HG03469 (cell line): ENCODE results near the gene MTURN.

Experiments
- ATAC-seq: cut with Tn5 transposase; IDR thresholded peaks from one replicate; pipeline ENCODE4 v1.9.1; 2021; ENCODE audit warnings: mild to moderate bottlenecking, moderate library complexity, moderate number of reproducible peaks; ENCODE audit not compliant: unreplicated experiment

Gene MTURN

DNA sequence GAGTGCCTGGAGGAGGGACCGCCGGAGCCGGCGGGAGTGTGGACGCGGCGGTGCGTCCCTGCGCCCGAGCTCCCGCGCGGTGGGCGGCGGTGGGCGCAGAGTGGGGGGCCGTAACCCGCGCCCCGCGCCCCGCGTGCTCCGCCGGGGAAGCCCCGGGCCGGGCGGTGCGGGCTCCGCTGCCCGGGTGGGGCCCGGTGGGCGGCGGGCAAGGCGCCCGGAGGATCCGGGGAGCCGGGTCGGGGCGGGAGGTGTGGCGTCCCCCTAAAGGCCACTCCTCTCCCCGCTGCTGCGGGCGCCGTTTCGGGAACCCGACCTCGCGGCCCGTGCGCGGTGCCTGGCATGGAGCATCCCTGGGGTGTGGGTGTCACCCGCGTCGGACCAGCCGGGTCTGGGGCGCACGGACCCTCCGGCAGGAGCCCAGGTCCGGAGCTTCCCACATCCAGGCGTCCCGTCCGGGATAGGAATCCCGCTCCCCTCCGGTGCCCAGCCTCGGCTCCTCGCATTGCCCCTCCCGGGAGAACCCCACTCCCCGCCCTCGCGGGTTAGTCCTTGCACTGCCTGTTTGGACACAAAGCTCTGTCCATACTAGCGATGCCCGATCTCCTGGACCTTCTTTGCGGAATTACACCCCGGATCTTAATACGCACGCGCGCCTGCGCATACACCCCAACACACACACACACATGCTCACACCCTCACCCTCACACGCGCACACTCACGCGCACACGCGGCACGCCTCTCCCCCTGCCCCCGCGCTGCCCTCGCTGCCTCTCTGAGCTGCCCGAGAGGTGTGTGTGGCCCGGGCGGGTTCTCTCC, 723 bp downstream of the MTURN start:
- ATAC-seq, result no peak

- ATAC-seq, result no peak
Measured at GRCh38 chr7:30136117-30136731, 1.4 kb downstream of the MTURN start.

DNA sequence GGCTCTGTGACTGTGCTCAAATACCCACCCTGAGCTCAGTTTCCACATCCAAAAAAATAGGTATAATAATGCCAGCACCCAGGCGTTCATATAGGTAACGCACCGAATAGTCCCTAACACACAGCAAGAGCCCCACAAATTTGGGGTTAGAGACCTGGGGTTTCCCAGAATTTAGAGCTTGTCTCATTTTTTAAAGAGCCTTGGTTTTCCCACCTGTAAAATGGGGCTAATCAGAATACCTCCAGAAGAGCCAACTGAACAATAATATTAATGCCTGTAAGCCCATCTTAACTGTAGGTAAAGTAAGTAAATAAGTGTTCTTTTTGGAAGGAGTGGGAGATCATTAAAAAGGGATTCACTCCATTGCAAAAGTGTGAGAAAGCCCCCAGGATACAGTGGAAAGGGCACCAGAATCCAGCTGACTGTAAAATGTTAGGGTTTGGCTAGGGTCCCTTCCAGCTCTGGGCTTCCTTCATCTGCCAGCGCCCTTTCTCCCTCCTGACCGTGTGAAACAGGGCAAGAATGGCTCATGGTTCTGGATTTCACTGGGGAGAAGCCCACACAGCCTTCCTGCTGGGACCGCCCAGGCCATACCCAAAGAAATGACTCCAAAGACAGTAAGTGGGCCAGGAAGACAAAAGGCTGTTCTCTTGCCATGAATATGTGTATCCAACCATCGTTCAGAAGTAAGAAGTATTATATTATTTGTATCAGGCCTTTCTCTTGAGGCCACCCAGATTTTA, 2.1 kb downstream of the MTURN start:
- ATAC-seq, result no peak

- ATAC-seq, result no peak
Measured at GRCh38 chr7:30139836-30140384, 5.1 kb downstream of the MTURN start.

DNA sequence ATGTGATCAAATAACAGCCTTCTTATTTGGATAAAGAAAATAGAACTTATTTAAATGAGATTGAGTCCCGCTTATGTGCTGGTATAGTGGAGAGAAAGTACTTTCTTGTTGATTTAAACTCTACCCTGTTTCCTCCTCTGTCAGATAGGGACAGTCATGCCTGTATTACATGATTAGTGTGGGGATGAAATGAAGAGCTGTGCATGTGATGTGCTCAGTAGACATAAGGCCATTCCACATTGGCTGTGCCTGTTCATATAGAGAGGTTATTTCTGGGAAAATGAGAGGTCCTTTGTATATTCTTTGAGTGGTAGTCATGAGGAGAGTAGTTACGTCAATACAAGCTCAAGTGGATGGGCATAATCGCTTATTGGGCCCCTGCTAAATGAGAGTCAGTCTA, 5.7 kb downstream of the MTURN start:
- no peak for ATAC-seq

GRCh38 chr7:30142710-30143109, 7.9 kb downstream of the MTURN start:
- no peak for ATAC-seq

DNA sequence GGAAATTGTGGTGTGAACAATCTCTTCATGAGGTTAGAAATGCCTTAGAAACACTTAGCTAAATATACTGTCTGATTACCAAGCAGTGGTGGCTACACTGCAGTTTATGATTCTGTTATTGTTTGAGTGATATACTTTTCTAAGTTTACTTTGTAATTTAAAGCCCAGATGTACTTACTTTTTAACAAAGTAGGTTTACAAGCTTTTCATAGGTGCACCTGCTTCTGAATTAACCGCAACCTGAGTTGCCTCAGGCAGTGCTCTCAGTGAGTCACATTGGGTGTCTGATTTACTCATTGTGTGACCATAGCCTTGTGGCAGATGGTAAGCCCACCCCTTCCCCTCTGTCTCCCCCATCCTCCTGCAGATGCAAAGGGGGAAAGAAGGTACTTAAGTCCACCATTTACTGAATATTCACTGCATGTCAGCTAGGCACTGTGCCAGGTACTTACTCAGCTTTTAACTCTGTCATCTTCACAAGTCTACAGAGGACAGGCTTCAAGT, 9.0 kb downstream of the MTURN start:
- no peak for ATAC-seq

DNA sequence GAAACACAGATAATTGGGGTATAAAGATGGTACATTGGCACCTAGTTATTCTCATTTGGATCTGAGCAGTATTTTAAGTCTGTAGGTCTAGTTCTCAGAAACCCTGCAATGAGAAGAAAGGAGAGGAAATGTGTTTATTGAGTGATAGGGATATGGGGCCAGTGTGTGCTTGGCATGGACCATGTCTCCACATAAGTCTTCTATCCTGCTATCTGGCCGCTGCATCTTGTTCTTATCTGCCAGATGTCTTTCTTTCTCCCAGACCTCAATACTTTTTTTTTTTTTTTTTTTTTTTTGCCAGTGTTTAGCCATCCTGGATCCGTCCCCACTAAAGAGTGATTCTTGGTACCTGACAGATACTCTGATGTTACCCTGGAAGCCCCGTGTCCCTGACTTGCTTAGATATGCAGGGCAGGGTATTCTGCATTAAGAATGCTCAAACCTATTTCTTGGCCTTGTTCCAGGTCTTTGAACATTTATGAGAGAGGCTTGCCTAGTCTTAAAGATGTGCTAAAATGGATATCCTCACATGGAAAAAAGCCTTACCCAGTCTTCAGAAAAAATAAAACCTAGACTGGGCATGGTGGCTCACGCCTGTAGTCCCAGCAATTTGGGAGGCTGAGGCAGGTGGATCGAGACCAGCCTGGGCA, 10.0 kb downstream of the MTURN start:
- ATAC-seq, result no peak

DNA sequence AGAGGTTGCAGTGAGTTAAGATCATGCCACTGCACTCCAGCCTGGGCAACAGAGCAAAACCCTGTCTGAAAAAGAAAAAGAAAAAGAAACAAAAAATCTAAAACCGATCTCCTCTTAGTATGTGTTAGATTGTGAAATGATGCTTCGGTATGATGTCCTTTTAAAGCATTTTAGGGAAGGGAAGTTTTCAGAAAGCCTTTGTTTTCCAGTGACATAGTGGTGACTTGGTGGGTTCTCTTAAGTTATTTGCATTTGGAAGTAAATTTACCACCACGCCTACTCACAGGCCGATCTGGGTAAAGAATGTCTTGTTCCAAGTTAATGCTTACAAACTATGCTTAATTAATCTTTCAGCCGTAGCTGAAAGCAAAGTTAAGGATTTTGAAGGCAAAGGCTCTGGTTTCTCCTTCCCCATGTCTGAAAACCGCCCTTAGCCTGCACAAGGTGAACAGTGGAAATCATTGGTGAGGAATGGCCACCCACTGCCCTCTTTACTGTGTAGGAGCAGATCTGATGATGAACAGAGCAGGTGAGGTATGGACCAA, 10.7 kb downstream of the MTURN start:
- ATAC-seq, result no peak

DNA sequence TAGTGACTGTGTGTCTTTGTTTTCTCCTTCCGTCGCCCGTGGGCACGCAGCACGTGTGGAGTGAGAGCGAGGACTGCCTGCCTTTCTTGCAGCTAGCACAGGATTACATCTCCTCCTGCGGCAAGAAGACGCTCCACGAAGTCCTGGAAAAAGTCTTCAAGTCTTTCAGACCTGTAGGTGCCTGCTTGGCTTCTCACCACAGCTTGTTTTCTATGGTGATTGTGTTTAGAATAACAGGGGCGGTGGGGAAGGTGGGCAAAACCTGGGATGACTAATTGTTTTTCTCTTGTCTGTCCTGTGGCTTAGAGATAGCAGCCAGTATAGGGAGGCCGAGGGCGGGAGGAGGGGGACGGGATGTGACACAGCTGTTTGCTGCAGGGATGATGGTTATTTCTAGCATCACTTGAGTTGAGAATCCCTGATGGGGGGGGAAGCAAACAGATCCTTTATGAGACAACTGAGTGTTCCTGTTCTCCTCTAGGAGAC, 11.4 kb downstream of the MTURN start:
- no peak for ATAC-seq

- ATAC-seq, result no peak
Measured at GRCh38 chr7:30147223-30147622, 12.4 kb downstream of the MTURN start.

- no peak for ATAC-seq
Measured at GRCh38 chr7:30147785-30148184, 13.0 kb downstream of the MTURN start.

DNA sequence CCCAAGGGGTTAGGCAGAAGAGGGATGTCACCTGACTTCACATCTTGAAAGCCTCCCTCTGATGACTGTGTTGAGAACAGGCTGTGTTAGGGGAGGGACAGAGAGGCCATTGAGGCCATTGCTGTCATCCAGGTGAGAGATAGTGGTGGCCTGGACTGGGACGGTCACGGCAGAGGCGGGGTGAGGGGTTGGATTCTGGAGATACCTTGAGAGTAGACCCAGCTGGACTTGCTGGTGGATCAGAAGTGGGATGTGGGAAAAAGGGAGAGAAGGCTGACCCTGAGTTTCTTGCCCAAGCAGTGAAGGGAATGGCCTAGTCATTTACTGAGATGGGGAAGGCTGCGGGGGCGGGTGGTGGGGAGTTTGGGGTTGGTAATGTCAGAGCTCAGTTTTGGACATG, 13.6 kb downstream of the MTURN start:
- ATAC-seq, result no peak

DNA sequence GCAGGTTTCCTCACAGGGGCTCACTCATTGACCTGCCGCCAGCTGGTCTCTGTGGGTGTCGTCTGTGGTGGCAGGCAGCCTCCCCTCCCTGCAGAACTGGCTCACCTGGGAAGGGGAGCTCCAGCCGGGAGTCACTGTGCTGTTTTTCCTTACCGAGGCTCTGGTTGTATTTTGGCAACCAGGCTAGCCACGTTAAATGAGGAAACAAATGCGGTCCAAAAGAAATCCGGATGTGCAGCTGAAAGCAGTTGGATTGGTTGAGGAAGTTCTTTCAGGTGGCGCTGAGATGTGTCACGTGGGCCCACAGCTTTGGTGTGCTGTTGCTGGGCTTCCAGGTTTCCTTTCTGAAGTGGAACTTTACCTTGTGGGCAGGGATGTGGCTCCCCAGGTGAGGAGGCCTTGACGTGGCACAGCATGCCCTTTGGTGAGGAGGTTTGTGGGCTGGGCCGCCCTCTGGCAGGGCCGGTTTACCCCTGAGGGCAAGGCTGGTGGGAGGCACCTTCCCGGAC, 14.2 kb downstream of the MTURN start:
- no peak for ATAC-seq

- no peak for ATAC-seq
Measured at GRCh38 chr7:30149640-30150272, 15.0 kb downstream of the MTURN start.

DNA sequence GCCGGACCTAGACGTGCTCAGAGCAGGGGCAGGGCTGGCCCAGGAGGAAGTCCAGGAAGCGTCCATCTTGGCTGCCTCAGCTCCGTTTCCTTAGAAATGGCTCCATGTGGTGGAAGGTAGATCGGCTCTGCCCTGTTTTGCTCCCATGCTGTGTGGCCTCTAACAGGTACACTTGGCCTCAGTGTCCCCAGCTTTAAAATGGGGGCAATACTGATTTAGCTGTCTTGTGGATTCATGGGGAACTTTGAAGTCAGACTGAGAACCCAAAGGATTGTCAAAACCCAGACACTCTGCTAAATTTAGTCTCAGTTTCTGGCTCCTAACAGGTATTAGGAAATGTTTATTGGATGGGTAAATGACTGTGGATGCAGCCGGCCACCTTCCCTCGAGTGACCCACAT, 15.9 kb downstream of the MTURN start:
- no peak for ATAC-seq

DNA sequence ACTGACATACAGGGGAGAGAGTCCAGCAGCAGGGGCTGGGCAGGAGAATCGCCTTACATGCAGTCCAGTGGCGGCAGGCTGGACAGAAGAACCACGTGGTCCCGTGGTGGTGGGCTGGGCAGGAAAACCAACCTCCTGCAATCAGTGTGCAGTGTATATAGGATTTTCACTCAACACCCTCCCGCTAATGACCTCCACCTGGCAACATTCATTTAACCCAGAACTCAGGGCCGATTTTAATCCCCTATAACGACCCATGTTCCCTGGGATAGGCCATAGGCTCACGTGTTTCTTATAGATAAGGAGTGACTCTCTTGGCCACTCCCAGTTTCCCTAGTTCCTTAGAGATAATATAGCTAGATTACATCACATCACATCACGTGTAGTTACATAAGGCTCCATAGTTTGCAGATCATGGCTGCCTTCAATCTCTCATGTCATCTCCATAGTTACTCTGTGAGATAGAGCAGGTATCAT, 19.4 kb downstream of the MTURN start:
- no peak for ATAC-seq

- ATAC-seq, result no peak
Measured at GRCh38 chr7:30155481-30155880, 20.7 kb downstream of the MTURN start.

GRCh38 chr7:30157204-30157603, 22.4 kb downstream of the MTURN start:
- ATAC-seq, result no peak

- ATAC-seq, result no peak
Measured at GRCh38 chr7:30159163-30159562, 24.4 kb downstream of the MTURN start.
